GM12878 (cell line): ENCODE measurements around the gene POLR2L. TPM values are rescaled to one million over a fixed set of nuclear protein-coding genes. Genes with fewer than 3 reads are reported as not detected.

ENCODE experiments used
- BHLHE40 ChIP-seq, 2 experiments: fragments of 450-650 bp in 1 of 2; IDR thresholded peaks; 2 replicates each; pipeline ENCODE4 v1.6.1; 2011 to 2017; ENCODE audit warnings: low read depth in 2 of 2, borderline replicate concordance in 1 of 2, improper control_type of control experiment in 1 of 2, low read length in 1 of 2, mild to moderate bottlenecking in 1 of 2
- BMI1 ChIP-seq: fragments of 450-650 bp; IDR thresholded peaks from 2 replicates; pipeline ENCODE4 v1.6.1; 2016; ENCODE audit warnings: mild to moderate bottlenecking, moderate library complexity, borderline replicate concordance
- CREB1 ChIP-seq: IDR thresholded peaks from 2 replicates; pipeline ENCODE4 v1.6.1; 2012; ENCODE audit warnings: low read depth, mild to moderate bottlenecking, inconsistent platforms
- E2F8 ChIP-seq: fragments of 450-650 bp; IDR thresholded peaks from 2 replicates; pipeline ENCODE4 v1.6.1; 2018; ENCODE audit warnings: mild to moderate bottlenecking, low read depth, moderate library complexity; ENCODE audit not compliant: partially characterized antibody
- ELK1 ChIP-seq: IDR thresholded peaks from 2 replicates; pipeline ENCODE4 v1.6.1; 2012; ENCODE audit warnings: low read depth, low read length, improper control_type of control experiment
- HCFC1 ChIP-seq: fragments of 150-350 bp; IDR thresholded peaks from 2 replicates; pipeline ENCODE4 v1.6.1; 2014; ENCODE audit warnings: low read length
- NFXL1 ChIP-seq: fragments of 450-650 bp; IDR thresholded peaks from 2 replicates; pipeline ENCODE4 v1.6.1; 2017; ENCODE audit warnings: antibody characterized with exemption, mild to moderate bottlenecking, borderline replicate concordance
- NRF1 ChIP-seq: conservative IDR thresholded peaks from 2 replicates; pipeline ENCODE4 v1.6.1; 2011; ENCODE audit warnings: mild to moderate bottlenecking, low read depth, low read length, improper control_type of control experiment
- PRDM15 ChIP-seq: fragments of 450-650 bp; formaldehyde crosslinking; IDR thresholded peaks from 2 replicates; pipeline ENCODE4 v1.4.0; 2020; ENCODE audit warnings: mild to moderate bottlenecking, moderate library complexity
- RELB ChIP-seq: fragments of 450-650 bp; IDR thresholded peaks from 2 replicates; pipeline ENCODE4 v1.6.1; 2017; ENCODE audit warnings: low read depth, mild to moderate bottlenecking, moderate library complexity
- SIX5 ChIP-seq: IDR thresholded peaks from 2 replicates; pipeline ENCODE4 v1.6.1; 2011; ENCODE audit warnings: mild to moderate bottlenecking, low read depth, low read length, moderate library complexity; ENCODE audit not compliant: severe bottlenecking
- YY1 ChIP-seq: IDR thresholded peaks from 2 replicates; pipeline ENCODE4 v1.6.1; 2011; ENCODE audit warnings: low read depth, mild to moderate bottlenecking, low read length
- polyA plus RNA-seq, 11 experiments: library from polyadenylated mRNA; depleted of rRNA in 4 of 11; unstranded in 6 of 11; stranded (reverse) in 5 of 11; fragments of >200 nt; fragmentation: Nextera tagmentation in 4 of 11; fragmentation: Illumina TruSeq in 1 of 11; extraction: Ambion mirVana in 4 of 11; extraction: Trizol in 1 of 11; gene quantifications; 1 replicate in 1 of 11; 2 replicates in 10 of 11; pipeline versions ENCODE4 v1.2.1 to v1.2.3, GENCODE V29; 2011 to 2016; ENCODE audit warnings: inconsistent platforms in 2 of 11, missing spikeins in 2 of 11, low read depth in 1 of 11
- total RNA-seq, 4 experiments: library from RNA; depleted of rRNA in 3 of 4; stranded (reverse); fragments of >200 nt in 3 of 4; fragmentation: Illumina TruSeq in 1 of 4; extraction: Trizol in 1 of 4; gene quantifications; 2 replicates each; pipeline versions ENCODE4 v1.2.1 to v1.2.3, GENCODE V29; 2013 to 2021

POLR2L gene
- total and polyA plus RNA-seq, 10 of the 15 experiments (the other 5 are each of a cell fraction or from before 2014, with no cell fraction given), result 23.1 to 497 (median 125) TPM

- no peak for TF ChIP-seq PRDM15
- TF ChIP-seq RELB, result no peak
- TF ChIP-seq SIX5, result no peak
- TF ChIP-seq BHLHE40 (IDR thresholded peaks at IDR 0.05; ENCODE audit: borderline replicate concordance in 1 of 2, low read depth in 2 of 2, low read length in 1 of 2), result no peak
- no peak for TF ChIP-seq NRF1
- TF ChIP-seq E2F8, result no peak
- TF ChIP-seq BMI1, result no peak
- TF ChIP-seq ELK1, result no peak
- TF ChIP-seq NFXL1, result no peak
- TF ChIP-seq CREB1, result no peak
- no peak for TF ChIP-seq YY1
- no peak for TF ChIP-seq HCFC1
These were observed 41.9 kb downstream of the POLR2L start (continued) for GRCh38 chr11:800473-800872.
